Measurements from ENCODE around the gene BTAF1.

GRCh38 chr10:92014620-92015019 lies 91.0 kb downstream of the BTAF1 start:
- TF ChIP-seq CTCF (IDR thresholded peaks at IDR 0.05), result no peak
- TF ChIP-seq POLR2A (IDR thresholded peaks at IDR 0.05), result no peak
- no peak for TF ChIP-seq POLR2AphosphoS5 (IDR thresholded peaks at IDR 0.05)
- no peak for TF ChIP-seq EP300 (IDR thresholded peaks at IDR 0.05)
